ENCODE measurements around the gene SYNPR.

DNA sequence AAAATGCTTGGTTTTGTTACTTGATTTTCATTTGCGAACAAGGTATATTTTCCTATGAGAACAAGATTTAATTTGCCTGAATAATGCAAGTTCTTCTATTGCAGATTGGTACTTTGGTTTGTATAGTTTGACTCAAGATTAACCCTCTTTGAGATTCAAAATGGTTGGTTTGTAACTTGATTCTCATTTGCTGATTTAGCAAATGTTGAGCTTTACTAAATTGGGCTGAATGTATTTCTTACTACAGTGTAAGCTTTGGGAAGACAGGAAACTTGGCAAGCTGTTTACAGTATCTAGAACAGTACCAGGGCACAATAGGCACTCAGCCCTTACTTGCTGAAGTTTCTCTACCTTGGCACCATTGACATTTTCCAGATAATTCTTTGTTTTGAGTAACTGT lies 3.7 kb upstream of the SYNPR start:
- TF ChIP-seq, protein P1, sequence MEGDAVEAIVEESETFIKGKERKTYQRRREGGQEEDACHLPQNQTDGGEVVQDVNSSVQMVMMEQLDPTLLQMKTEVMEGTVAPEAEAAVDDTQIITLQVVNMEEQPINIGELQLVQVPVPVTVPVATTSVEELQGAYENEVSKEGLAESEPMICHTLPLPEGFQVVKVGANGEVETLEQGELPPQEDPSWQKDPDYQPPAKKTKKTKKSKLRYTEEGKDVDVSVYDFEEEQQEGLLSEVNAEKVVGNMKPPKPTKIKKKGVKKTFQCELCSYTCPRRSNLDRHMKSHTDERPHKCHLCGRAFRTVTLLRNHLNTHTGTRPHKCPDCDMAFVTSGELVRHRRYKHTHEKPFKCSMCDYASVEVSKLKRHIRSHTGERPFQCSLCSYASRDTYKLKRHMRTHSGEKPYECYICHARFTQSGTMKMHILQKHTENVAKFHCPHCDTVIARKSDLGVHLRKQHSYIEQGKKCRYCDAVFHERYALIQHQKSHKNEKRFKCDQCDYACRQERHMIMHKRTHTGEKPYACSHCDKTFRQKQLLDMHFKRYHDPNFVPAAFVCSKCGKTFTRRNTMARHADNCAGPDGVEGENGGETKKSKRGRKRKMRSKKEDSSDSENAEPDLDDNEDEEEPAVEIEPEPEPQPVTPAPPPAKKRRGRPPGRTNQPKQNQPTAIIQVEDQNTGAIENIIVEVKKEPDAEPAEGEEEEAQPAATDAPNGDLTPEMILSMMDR (IDR thresholded peaks at IDR 0.05; ENCODE audit: low read length): no peak
- TF ChIP-seq EZH2 (IDR thresholded peaks at IDR 0.05; ENCODE audit: borderline replicate concordance, low read length): no peak

Measured in OCI-LY1 (cell line).